Raji (cell line): ENCODE measurements around the gene EMC10.

ENCODE experiments used
- POLR2A ChIP-seq: IDR thresholded peaks from 2 replicates; pipeline ENCODE4 v1.6.1; 2011; ENCODE audit warnings: low read depth, low read length, control low read depth; ENCODE audit not compliant: insufficient read depth

Gene EMC10

DNA sequence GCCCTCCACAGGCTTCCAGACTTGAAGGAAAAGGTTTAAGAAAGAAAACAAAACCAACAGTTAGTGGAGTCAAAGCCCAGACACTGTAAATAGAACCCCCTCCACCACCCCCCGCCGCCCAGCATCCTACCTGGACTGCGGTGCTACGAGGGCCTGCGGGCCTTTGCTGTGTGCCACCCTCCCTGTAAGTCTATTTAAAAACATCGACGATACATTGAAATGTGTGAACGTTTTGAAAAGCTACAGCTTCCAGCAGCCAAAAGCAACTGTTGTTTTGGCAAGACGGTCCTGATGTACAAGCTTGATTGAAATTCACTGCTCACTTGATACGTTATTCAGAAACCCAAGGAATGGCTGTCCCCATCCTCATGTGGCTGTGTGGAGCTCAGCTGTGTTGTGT is 6.6 kb downstream of the EMC10 start:
- no peak for TF ChIP-seq POLR2A

GRCh38 chr19:50485284-50485955 is 9.1 kb downstream of the EMC10 start:
- TF ChIP-seq POLR2A, result no peak

DNA sequence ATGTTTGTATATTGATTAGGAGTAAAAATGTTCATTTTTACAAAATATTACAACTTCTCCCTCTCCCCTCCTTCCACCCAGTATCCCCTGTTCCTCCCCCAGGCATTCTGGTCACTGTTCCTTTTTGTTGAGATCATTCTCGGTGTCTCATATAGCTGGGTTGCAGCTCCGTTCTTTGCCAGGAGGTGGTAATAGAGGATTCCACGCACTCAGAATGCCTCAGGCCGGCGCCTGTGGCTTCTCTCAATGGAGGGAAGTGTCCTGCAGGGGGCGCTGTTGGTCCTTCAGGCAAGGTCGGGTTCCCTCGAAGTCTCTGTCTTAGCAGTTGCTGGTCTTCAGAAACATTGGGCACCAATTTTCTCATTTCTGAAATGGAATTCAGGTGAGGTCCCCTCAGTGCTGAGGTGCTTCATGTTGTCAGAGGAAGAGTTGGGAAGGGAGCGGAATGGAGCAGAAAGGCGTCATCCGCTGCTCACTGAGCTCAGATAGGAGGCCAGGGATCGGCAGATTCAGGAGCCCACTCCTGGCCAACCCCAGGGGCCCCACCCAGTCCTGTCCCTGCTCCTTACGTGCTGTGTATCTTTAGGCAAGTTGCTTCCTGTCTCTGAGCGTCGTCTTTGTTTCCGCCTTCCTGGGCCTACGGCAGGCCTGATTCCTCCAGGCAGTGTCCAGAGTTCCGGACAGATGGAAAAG is 10.7 kb downstream of the EMC10 start:
- no peak for TF ChIP-seq POLR2A

- no peak for TF ChIP-seq POLR2A
Observed at GRCh38 chr19:50488389-50489194, 12.3 kb downstream of the EMC10 start.

GRCh38 chr19:50489461-50490011 is 13.2 kb downstream of the EMC10 start:
- no peak for TF ChIP-seq POLR2A

GRCh38 chr19:50490411-50490811 is 14.1 kb downstream of the EMC10 start:
- no peak for TF ChIP-seq POLR2A

DNA sequence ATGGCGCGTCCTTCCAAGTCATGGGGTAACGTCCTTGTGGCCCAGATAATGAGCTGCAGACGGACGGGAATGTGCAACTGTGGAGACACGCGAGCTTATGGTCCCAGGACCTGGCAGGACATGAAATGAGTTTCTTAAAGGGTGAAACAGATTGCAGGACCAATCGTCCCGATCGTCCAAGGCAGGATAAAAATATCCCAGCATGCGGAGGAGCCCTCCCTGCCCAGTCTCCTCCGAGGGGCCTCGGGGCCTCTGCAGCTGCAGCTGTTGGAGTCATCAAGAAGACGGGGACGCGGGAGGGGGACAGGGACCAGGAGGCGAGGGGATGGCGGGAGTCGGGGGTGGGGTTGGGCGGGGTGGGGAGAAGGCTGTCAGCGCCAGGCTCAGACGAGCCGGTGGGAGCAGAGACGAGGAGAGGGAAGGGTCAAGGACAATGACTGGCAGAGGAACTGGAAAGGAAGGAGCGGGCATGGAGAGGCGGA is 14.7 kb downstream of the EMC10 start:
- TF ChIP-seq POLR2A, result no peak

DNA sequence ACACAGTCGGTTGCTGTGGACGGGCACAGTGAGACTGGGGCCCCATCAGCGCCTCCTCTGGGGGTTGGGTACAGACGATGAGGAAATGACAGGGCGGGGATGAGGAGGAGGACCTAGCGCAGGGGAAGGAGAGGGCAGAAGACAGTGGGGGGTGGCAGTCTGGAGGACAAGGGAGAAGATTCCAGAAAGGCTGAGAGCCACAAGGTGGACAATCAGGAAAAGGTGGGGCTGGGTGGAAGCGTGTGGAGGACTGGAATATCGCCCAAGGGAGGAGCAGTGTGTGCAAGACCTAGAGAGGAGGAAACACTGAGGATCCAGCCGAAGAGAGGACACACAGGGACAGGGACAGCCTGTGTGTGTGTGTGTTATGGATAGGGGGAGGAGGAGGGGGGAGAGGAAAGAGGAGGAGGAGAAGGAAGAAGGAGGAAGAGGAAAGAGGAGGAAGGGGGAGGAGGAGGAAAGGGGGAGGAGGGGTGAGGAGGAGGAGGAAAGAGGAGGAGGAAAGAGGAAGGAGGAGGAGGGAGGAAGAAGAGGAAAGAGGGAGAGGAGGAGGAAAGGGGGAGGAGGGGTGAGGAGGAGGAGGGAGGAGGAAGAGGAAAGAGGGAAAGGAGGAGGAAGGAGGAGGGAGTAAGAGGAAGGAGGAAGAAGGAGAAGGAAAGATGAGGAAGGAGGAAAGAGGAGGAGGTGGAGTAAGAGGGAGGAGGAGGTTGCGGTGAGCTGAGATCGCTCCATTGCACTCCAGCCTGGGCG is 16.2 kb downstream of the EMC10 start:
- TF ChIP-seq POLR2A, result no peak

DNA sequence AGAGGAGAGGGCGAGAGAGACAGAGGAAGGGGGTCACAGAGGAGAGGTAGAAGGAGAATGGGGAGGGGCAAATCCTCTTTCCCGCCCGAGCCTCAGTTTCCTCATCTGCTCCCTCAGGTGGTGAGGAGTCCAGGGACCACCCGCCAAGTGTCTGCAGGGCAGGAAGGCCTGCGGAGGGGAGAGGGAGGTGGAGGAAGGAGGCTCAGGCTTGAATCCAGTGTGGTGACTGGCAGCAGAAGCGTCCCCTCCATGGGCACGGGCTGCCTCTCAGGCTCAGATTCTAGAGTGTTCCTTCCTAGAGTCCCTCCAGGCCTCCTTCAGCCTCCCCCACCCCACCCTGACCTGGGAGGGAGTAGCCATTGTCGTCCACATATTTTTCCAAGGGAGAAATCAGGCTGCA is 16.9 kb downstream of the EMC10 start:
- TF ChIP-seq POLR2A, result no peak

DNA sequence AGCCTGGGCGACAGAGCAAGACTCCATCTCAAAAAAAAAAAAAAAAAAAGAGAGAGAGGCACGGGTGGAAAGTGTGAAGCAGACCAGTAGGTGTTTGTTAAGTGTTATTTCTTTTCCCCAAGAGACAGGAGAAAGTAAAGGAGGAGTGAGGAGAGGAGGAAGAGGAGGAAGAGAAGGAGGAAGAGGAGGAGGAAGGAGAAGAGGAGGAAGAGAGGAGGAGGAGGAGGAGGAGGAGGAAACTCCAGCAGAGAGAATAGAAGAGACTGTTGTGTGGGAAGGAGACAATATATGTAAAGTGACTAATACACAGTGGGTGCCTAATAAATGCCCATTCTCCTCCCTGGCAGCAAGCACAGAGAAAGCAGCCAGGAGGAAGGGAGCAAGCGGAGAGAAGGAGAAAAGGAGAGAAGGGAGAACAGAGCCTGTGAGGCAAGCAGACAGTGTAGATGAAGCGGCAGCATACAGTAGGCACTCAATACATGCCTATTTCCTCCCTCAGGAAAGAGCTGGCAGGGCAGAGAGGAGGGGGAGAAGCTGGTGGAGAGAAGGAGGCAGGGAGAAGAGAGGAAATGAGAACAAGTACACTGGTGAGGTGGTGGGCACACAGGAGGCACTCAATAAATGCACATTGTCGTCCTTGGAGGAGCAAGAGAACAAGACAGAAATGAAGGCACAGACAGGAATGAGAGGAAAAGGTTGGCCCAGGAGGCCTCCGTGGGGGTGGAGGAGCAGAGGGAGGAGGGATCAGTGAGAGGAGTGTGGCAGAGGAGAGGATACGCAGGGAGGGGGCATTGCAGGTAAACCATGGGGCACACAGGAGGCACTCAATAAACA is 18.1 kb downstream of the EMC10 start:
- no peak for TF ChIP-seq POLR2A

GRCh38 chr19:50495020-50495531 is 18.8 kb downstream of the EMC10 start:
- TF ChIP-seq POLR2A, result no peak

- TF ChIP-seq POLR2A, result no peak
Observed at GRCh38 chr19:50496189-50497021, 20.1 kb downstream of the EMC10 start.

DNA sequence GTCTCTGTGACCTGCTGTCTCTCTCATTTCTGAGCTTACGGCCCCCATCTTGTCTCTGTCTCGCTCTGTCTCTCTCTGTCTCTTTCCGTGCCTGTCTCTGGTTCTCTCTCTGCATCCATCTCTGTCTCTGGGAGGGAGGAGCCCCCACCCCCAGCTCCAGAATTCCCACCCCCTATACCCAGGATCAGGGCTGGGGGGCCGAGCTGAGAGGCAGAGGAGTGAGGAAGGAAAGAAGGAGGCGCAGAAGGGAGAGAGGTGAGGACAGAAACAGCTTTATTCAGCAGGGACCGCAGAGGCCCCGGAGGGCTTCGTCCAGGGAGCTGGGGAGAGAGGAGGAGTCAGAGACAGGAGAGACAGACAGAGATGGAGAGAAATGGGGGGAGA is 20.7 kb downstream of the EMC10 start:
- TF ChIP-seq POLR2A, result no peak
